ENCODE measurements around the gene NFATC1.

DNA sequence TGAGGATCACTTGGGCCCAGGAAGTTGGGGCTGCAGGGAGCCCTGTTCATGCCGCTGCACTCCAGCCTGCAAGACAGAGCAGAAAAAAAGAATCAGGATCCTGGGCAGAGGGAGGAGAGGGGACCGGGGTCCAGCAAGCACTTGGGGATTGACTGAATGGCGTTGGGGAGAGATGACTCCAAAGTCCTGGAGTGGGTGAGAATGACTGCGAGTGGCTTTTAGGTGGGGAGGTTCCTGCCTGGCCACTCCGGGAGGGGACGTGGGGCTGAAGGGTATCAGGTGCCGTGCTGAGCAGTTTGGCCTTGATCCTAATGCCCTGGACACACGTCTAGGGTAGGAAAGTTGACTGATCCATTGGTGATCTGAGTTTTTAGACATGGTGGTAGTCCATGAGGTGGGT, 3.5 kb upstream of the NFATC1 start:
- TF ChIP-seq, protein P1, sequence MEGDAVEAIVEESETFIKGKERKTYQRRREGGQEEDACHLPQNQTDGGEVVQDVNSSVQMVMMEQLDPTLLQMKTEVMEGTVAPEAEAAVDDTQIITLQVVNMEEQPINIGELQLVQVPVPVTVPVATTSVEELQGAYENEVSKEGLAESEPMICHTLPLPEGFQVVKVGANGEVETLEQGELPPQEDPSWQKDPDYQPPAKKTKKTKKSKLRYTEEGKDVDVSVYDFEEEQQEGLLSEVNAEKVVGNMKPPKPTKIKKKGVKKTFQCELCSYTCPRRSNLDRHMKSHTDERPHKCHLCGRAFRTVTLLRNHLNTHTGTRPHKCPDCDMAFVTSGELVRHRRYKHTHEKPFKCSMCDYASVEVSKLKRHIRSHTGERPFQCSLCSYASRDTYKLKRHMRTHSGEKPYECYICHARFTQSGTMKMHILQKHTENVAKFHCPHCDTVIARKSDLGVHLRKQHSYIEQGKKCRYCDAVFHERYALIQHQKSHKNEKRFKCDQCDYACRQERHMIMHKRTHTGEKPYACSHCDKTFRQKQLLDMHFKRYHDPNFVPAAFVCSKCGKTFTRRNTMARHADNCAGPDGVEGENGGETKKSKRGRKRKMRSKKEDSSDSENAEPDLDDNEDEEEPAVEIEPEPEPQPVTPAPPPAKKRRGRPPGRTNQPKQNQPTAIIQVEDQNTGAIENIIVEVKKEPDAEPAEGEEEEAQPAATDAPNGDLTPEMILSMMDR (conservative IDR thresholded peaks at IDR 0.05), result no peak
- no peak for TF ChIP-seq ZFX (IDR thresholded peaks at IDR 0.05)

All from C4-2B (cell line).